ENCODE data around the gene CES4A.
"Not testable (repeated sequence)": the region's sequence is repeated elsewhere in the genome, so short reads cannot be mapped to it uniquely, and the experiment has no call there.

GRCh38 chr16:66993558-66993957, 5.2 kb downstream of the CES4A start:
- not testable (repeated sequence) for TF ChIP-seq EZH2 (IDR thresholded peaks at IDR 0.05; ENCODE audit: low read depth); CTCF (conservative IDR thresholded peaks at IDR 0.05)
